Right ventricle myocardium inferior (tissue), 1 donor: ENCODE results near the gene ADISSP. TPM values are rescaled to one million over a fixed set of nuclear protein-coding genes. Genes with fewer than 3 reads are reported as not detected.
A peak's percentile ranks its signal among the peaks of the same experiment; 100 is the strongest.
"Not testable (repeated sequence)": the region's sequence is repeated elsewhere in the genome, so short reads cannot be mapped to it uniquely, and the experiment has no call there.

ENCODE experiments used
- ATAC-seq: fragments of 200-7000 bp; cut with Tn5 transposase; one replicate; pipeline ENCODE4 v1.9.1; 2020; ENCODE audit warnings: mild to moderate bottlenecking, moderate library complexity
- DNase-seq: peaks from one replicate; pipeline ENCODE4 v3.0.0; 2021; ENCODE audit errors: missing footprints
- intact Hi-C: fragments of 100-400 bp; cut with DNase I; formaldehyde crosslinking; loops from one replicate; pipeline ENCODE4 v1.11.0; 2022
- total RNA-seq: library from RNA; stranded (reverse); fragmentation: NEBNext Ultra II Directional; extraction: Animal tissue kit (Norgen Biotek cat#: 25700); gene quantifications from one replicate; pipeline ENCODE4 v1.2.1, GENCODE V29; 2021
- donor health status: DM: no; HTN: yes; CAD: no; lungs with severe emphysema.

ADISSP gene
- total RNA-seq, 1 donor from 2014 or later = 14.6 TPM

DNA sequence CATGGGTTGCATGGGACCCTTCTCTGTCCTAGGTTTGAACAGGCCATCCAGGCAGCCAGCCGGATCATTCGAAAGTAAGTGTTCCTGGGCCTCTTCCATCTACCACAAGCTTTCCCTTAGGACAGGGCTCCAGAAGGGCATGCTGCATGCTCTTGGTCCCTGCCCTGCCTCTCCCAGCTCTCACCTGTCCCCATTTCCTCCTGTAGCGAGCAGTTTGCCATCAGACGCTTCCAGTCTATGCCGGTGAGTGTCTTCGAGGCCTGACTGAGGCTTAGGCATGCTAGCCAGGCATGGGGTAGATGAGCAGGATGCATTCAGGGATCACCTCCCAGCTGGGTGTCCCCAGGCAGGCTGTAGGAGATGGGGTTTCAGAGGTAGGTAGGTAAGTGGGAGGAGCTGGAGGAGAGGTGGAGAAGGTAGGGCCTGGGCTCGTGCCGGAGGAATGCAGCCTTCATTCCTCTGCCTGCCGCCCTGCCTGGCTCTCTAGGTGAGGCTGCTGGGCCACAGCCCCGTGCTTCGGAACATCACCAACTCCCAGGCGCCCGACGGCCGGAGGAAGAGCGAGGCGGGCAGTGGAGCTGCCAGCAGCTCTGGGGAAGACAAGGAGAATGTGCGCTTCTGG, 32.8 kb upstream of the ADISSP start:
- peak; percentile 40 for DNase-seq
- intact Hi-C loops = no loop called here
- no peak for ATAC-seq

DNA sequence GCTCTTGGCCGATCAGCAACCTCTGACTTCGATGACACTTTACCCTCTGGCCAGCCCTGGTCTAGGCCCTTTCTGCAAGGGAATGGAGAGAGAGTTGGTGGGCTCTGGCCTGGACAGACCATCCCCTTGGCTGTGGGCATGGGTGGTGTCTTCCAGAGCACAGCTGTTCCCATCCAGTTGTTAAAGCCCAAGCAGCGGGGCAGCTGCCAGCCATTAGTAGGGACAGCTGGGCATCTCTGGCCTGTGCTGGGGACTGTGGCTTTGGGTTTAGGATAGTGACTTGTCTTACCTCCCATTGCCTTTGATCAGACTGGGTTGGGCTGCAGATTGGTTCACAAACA, 31.3 kb upstream of the ADISSP start:
- DNase-seq (peak; percentile 21), ATAC-seq (no peak)
- intact Hi-C loops = no loop called here

DNA sequence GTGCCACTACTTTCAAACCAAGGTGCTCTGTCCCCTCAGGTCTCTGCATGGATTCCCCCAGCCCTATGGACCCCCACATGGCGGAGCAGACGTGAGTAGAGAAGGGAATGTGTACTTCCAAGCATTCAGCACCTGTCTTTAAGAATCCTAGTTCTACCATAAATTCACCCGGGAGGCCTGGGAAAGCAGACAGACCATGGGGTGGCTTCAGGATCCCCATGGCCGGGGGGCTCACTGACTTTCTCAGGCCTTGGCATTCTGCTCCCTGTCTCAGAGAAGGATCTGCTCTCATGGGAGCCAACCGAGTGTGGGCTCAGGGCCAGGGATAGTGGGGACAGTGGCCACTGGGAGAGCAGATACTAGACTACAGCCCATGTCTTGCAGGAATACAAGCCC, 30.8 kb upstream of the ADISSP start:
- ATAC-seq (no peak), DNase-seq (peak; percentile 52)
- intact Hi-C loops = no loop called here

DNA sequence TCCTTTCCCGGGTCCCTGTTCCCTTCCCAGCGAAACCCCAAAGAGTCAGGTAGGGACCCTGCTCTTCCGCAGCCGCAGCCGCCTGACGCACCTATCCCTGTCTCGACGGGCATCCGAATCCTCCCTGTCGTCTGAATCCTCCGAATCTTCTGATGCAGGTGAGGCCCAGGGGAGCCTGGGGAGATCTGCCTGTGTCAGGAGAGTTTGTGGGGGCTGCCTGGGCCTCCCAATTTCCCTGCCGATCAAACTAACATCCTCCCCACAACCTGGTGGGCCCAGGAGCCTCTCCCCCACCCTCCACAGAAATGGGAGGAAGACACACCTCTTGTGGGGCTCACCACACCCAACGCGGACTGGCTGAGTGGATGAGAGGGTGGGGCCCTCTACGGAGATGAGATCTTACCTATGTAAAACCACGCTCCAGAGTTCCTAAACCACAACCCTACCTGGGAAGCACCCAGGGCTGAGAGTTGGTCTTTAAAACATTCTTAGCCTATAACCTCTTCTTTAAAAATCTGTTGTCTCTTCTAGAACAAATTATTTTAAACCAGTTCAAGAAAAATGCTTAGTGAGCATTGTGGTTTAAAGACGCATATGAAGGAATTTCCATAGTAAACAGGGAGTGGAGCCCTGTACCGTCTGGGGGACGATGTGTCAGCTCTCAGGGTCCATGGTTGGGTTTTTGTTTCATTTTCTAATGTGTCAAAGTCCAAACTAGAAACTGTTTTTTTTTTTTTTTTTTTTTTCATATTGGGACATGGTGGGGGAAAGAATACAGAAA, 30.2 kb upstream of the ADISSP start:
- DNase-seq = peak; percentile 52
- intact Hi-C loops = no loop called here
- no peak for ATAC-seq

DNA sequence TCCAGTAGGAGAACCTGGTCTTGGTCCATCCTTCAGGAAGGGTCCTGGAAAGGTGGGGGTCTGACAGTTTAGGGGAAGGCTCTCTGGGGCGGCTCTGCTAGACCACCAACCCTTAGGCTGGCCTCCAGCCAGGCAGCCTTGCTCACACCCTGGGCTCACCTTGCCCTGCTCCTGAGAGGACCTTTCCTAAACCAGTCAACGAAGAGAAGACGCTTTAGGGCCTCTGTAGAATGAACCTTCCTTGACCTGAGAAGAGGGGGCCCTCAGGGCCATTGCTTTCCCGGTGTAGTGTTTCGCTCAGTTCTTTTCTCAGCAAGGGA, 29.6 kb upstream of the ADISSP start:
- DNase-seq = peak; percentile 22
- intact Hi-C loops = no loop called here
- ATAC-seq = no peak

DNA sequence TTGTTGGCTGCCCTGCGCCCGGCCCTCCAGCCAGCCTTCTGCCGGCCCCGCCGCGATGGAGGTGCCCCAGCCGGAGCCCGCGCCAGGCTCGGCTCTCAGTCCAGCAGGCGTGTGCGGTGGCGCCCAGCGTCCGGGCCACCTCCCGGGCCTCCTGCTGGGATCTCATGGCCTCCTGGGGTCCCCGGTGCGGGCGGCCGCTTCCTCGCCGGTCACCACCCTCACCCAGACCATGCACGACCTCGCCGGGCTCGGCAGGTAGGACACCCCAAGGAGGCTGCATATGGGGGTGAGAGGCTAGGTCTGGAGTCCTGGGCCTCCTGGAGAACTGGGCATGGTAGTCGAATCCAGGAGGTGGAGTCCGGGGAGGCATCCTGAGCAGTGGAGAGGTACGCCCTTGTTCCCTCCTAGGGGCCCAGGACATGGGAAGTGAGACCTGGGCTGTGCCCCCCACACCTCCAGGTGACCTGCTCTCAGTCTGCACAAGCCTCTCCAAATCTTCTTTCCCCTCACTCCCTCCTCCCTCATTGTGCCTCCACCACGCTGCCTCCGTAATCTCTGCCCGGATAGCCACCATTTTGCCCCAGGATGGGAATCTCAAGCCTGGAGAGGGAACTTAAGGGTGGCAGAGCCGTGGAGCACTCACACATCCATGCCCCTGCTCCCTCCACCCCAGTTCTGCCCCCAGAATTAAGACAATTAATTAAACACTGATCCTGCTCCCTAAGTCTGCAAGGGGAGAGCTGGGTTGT, 29.1 kb upstream of the ADISSP start:
- no peak for ATAC-seq
- intact Hi-C loops = no loop called here
- DNase-seq = peak; percentile 69

DNA sequence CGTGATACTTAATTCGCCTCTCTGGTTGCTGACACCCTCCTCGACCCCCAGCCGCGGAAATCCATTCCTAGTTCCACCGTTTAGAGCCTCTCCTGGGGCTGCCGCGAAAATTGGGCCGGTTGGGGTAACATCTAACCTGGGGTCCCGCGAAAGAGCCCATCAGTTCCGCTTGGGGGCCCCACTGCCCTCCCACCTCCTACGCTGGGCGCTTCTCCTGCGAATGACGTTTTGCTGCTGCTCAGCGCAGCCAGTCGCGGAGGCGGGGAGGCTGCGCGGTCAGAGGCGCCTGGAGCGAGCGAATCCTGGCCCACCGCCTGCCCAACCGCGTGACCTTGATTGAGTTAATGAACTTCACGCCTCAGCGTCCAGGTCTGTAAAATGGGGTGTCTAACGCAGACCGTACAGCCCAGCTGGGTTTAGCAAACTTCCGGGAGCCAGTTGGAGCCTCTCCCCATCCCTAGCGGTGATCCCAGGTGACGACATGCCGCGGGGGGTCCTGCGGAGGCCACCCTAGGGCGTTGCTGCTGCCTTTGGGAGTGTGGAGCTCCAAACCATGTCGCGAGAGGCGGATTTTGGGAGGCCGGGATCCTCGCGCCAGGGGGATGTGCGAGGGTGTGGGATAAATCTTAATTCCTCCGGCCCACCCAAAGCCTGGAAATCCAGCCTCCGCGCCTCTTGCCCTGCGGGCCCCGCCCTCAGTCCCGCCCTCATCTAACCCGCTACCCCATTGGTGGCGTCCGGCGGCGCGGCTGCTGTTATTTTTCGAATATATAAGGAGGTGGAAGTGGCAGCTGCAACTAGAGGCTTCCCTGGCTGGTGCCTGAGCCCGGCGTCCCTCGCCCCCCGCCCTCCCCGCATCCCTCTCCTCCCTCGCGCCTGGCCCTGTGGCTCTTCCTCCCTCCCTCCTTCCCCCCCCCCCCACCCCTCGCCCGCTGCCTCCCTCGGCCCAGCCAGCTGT, 28.2 kb upstream of the ADISSP start, which contains the start of gene CDC25B:
Gene CDC25B (plus strand): TSS at position 800 of the 958 bp plus-strand sequence. CDS start 222 bp downstream, outside the sequence.
- ATAC-seq = peak; percentile 95
- intact Hi-C loops = loop anchor here (2.0 kb wide), 2 partner anchors 15 to 23 kb away; no protein-coding TSS in a partner anchor
- peak; percentile 97 for DNase-seq

DNA sequence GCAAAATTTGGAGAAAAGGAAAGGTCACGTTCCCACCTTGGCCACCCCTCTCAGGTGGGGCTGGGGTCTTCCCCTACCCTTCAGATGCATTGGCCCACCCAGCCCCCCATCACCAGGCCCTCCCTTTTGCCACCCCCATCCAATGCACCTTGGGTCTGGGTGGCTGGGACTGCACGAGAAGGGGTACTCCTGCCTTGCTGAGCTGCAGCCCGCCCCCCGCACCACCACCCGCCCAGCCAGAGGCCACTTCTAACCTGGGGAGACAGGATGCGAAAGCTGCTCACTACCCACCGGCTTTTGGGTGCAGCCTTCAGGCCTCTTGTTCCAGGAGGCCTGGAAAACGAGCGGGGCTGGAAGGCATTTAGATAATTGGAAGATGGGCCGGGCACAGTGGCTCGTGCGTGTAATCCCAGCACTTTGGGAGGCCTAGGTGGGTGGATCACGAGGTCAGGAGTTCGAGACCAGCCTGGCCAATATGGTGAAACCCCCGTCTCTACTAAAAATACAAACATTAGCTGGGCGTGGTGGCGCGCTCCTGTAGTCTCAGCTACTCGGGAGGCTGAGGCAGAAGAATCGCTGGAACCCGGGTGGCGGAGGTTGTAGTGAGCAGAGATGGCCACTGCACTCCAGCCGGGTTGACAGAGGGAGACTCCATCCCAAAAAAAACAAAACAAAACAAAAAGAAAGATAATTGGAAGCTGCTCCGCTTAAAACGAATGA, 27.3 kb upstream of the ADISSP start:
- intact Hi-C loops = loop anchor here (2.0 kb wide), 2 partner anchors 16 to 24 kb away; no protein-coding TSS in a partner anchor
- no peak for ATAC-seq
- peak; percentile 56 for DNase-seq

DNA sequence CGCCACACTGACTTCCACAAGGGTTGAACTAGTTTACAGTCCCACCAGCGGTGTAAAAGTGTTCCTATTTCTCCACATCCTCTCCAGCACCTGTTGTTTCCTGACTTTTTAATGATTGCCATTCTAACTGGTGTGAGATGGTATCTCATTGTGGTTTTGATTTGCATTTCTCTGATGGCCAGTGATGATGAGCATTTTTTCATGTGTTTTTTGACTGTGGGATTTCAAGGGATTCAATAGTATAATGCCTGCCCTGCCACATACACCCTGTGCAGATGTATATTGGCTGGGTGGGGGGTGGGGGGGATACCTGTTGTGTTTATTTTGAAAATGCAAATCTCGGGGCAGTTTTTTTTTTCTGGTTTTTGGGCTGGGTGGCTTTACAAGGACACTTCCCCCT, 26.6 kb upstream of the ADISSP start:
- intact Hi-C loops = loop anchor here (2.0 kb wide), 2 partner anchors 17 to 25 kb away; no protein-coding TSS in a partner anchor
- not testable (repeated sequence) for ATAC-seq, DNase-seq

DNA sequence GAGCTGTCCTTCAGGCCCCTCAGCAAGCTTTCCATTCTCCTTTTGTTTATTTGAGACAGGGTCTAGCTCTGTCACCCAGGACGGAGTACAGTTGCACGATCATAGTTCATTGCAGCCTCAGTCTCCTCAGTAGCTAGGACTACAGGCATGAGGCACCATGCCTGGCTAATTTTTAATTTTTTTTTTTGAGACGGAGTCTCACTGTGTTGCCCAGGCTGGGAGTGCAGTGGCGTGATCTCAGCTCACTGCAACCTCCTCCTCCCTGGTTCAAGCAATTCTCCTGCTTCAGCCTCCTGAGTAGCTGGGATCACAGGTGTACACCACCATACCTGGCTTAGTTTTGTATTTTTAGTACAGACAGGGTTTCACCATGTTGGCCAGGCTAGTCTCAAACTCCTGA, 21.6 kb upstream of the ADISSP start:
- DNase-seq = peak; percentile 4
- ATAC-seq = not testable (repeated sequence)

DNA sequence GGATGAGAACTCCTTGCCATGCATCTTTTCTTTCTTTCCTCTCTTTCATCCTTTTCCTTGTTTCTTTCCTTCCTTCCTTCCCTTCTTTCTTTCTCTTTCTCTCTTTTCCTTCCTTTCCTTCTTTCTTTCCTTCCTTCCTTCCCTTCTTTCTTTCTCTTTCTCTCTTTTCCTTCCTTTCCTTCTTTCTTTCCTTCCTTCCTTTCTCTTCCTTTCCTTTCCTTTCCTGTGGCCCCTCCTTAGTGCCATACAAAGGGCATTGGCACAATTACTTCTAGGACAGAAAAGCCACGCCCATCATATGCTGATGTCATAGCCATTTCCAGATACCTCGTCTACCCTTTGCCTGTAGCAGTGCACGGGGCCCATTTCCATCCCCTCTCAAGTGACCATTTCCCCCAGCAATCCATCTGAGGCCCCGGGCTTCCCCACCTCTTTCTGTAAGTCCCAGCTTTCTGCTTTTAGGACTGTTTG, 21.2 kb upstream of the ADISSP start:
- intact Hi-C loops = no loop called here
- ATAC-seq (no peak), DNase-seq (peak; percentile 17)

More for the DNA sequence above, 21.6 kb upstream of the ADISSP start:
- intact Hi-C loops = not testable (repeated sequence)

DNA sequence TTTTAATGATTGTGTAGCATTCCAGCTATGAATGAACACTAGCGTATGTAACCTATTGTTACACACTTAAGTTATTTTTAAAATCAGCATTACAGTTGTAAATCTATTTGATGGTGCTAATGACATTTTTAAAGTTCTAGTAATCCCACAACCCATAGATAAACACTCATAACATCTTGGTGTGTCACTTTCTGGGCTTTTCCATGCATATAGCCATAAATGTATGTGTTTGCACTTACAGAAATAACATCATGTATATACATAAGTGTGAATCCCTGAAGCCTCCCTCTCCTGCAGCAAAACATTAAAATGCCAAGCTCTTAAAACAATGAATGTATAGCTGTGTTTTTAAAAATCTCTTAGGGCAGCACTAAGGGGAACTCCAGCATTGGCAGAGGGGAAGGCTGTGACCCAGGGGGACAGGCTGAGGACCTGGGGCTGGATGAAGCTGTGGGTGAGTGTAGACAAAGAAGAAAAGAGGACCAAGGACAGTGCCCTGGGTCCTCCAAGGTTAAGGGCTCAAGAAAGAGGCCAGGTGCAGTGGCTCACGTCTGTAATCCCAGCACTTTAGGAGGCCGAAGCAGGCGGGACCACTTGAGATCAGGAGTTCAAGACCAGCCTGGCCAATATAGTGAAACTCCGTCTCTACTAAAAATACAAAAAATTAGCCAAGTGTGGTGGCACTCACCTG, 19.9 kb upstream of the ADISSP start:
- no peak for ATAC-seq
- intact Hi-C loops = no loop called here
- peak; percentile 4 for DNase-seq

DNA sequence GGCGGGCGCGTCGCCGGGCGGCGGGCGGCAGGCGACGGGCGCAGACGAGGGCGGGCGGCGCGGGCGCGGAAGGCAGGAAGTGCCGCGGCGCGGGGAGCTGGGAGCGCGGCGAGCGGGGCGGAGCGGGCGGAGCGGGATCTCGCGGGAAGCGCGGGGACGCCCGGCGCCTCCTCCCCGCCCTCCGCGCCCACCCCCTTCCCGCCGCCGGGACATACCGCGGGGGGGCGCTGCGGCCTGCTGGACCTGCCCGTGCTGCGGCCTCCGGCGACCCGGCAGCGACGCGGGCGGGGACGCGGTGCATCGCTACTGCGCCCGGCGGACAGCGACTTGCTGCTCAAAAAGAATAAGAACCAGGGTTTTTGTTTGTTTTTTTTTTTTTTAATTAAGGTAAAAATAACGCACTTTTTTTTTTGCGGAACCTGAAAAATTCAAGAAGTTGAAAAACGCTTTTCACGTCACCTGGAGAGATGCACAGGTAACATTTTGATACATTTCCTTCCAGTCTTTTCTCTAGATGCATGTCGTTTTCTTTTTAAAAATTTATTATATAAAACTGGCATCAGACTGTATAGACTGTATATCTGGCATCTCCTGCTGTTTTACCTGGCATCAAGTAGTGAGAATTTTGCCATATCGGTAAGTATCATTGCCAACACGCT, 19.2 kb upstream of the ADISSP start, which contains the start of gene CENPB:
Gene CENPB (minus strand): TSS at position 76 of the 659 bp plus-strand sequence. CDS start 257 bp downstream, outside the sequence.
- peak; percentile 93 for DNase-seq
- ATAC-seq = peak; percentile 96
- intact Hi-C loops = loop anchor here (1.0 kb wide), 2 partner anchors 34 to 61 kb away; partner anchors contain the start of gene AP5S1

DNA sequence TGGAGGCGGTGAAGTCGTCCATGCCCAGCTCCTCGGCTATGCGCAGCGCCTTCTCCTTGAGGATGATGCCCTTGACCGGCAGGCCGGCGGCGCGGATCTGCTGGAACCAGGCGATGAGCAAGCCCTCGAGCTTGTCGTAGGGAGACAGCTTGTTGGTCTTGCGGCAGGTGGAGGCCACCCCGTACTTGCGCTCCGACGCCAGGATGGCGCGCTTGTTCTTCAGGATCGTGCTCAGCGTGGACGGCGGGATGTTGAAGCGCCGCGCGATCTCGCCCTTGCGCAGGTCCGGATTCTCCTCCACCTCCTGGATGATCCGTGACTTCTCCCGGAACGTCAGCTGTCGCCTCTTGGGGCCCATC, 18.6 kb upstream of the ADISSP start:
- ATAC-seq (no peak), DNase-seq (peak; percentile 84)
- intact Hi-C loops = loop anchor here (1.0 kb wide), 2 partner anchors 34 to 61 kb away; partner anchors contain the start of gene AP5S1

DNA sequence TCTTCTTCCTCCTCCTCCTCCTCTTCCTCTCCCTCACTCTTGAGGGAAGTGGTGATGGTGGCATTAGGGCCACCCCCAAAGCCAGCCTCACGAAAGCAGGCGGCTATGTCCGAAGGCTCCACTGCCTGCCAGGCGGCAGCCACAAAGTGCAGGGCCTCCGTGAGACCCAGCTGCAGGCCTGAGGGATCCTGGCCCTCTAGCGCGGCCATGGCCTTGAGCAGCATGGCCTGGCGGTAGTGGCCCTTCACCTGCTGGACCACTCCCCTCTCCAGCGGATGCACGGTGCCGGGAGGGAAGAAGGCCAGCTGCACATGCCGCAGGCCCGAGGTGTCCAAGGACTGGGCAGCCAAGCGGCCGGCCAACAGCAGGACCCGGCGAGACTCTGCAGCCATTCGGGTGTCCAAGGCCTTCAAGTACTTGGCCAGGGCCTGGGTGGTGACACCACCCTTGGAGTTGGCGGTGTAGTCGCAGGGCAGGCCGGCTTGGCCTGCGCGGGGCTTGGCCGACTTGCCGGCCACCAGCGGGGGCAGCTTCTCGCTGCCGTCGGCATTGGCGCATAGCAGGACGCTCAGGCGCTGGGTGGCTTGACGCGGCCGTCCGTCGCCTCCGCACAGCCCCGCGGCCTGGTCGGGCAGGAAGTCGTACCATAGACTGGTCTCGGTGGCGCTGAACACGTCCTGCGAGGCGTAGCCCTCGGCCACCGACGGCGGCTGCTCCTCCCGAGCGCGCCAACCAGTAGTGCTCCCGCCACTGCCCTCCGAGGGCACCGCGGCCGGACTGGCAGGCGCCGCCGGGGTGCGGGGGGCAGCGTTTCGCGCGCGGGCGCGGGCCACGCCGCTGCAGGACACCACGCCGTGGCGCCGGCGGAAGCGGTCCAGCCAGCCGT, 17.9 kb upstream of the ADISSP start:
- ATAC-seq (no peak), DNase-seq (peak; percentile 69)
- intact Hi-C loops = loop anchor here (1.0 kb wide), 2 partner anchors 35 to 62 kb away; partner anchors contain the start of gene AP5S1
